ENCODE measurements around the gene GPR26. TPM values are rescaled to one million over a fixed set of nuclear protein-coding genes. Genes with fewer than 3 reads are reported as not detected.

Gene GPR26
- total and polyA plus RNA-seq, 2 donors (not counting 1 experiment from before 2014, with no cell fraction given): not detected

GRCh38 chr10:123649676-123650075 is 16.5 kb upstream of the GPR26 start:
- CTCF ChIA-PET: no interaction called here
- Mint-ChIP-seq H3K9me3 (ENCODE audit: insufficient read depth) (no peaks in the 10 kb centered on the region), H3K27me3 (peaks cover 16% of the 10 kb centered on the region), H3K4me3 (no peak overlapping the region), H3K4me1 (no peaks in the 10 kb centered on the region), H3K27ac (no peak overlapping the region)
- Histone ChIP-seq H3K4me1 (ENCODE audit: control insufficient read depth in 2 of 2, insufficient read depth in 2 of 2, low read length in 2 of 2) (no peaks in the 10 kb centered on the region), H3K27ac (ENCODE audit: low read length in 2 of 2) (no peak overlapping the region), H3K79me2 (ENCODE audit: control insufficient read depth, insufficient read depth, low read length) (no peaks in the 10 kb centered on the region), H3K27me3 (replicated peaks in 1 of 4; ENCODE audit: control extremely low read depth in 1 of 4, control insufficient read depth in 3 of 4, insufficient read depth in 4 of 4, low read length in 3 of 4) (no peaks in the 10 kb centered on the region), H3K9ac (ENCODE audit: low read length) (no peak overlapping the region), H2AFZ (ENCODE audit: insufficient read depth, low read depth, low read length, poor library complexity, severe bottlenecking) (no peak overlapping the region), H3K36me3 (replicated peaks in 1 of 2; ENCODE audit: control extremely low read depth in 1 of 2, control insufficient read depth in 1 of 2, extremely low read depth in 1 of 2, insufficient read depth in 2 of 2, low read length in 1 of 2) (no peaks in the 10 kb centered on the region), H3K4me3 (ENCODE audit: control extremely low read depth in 1 of 5, extremely low read depth in 1 of 5, insufficient read depth in 1 of 5, low read depth in 2 of 5, low read length in 4 of 5) (no peak overlapping the region), H3K9me3 (ENCODE audit: control extremely low read depth in 1 of 3, control insufficient read depth in 2 of 3, insufficient read depth in 1 of 3, low read length in 2 of 3) (no peaks in the 10 kb centered on the region), H3K4me2 (replicated peaks; ENCODE audit: low read depth, low read length, poor library complexity, severe bottlenecking) (no peak overlapping the region), H4K20me1 (ENCODE audit: control insufficient read depth, insufficient read depth, low read length, poor library complexity, severe bottlenecking) (no peaks in the 10 kb centered on the region)
- no peak for TF ChIP-seq CTCF (IDR thresholded peaks at IDR 0.05)
- no peak for DNase-seq
- ATAC-seq (ENCODE audit: low read depth): no peak
- POLR2A ChIA-PET: no interaction called here
- intact Hi-C loops (cut with micrococcal nuclease): no loop called here
- WGBS (ENCODE audit: insufficient coverage): 60% methylated on average over 2 of the region's 4 CpGs

- TF ChIP-seq EZH2 (IDR thresholded peaks at IDR 0.05; ENCODE audit: borderline replicate concordance, insufficient read depth, low read depth, low read length, poor library complexity, severe bottlenecking) (no peak), CTCF (IDR thresholded peaks at IDR 0.05) (no peak)
- H3K36me3 ChIP-seq (replicated peaks in 1 of 2; ENCODE audit: control extremely low read depth in 1 of 2, control insufficient read depth in 1 of 2, extremely low read depth in 1 of 2, insufficient read depth in 2 of 2, low read length in 1 of 2): no peaks in the 10 kb centered on the region
- intact Hi-C loops (cut with micrococcal nuclease): no loop called here
- no peaks in the 10 kb centered on the region for H3K9me3 ChIP-seq (ENCODE audit: control extremely low read depth in 1 of 3, control insufficient read depth in 2 of 3, insufficient read depth in 1 of 3, low read length in 2 of 3)
- no peak overlapping the region for H3K27ac Mint-ChIP-seq
- no peak overlapping the region for H3K27ac ChIP-seq (ENCODE audit: low read length in 2 of 2)
- no peak overlapping the region for H3K4me3 ChIP-seq (ENCODE audit: control extremely low read depth in 1 of 5, extremely low read depth in 1 of 5, insufficient read depth in 1 of 5, low read depth in 2 of 5, low read length in 4 of 5)
- 88% methylated on average over 5 of the region's 6 CpGs for WGBS (ENCODE audit: insufficient coverage)
- no peak overlapping the region for H3K4me3 Mint-ChIP-seq
- CTCF ChIA-PET: no interaction called here
- H3K9me3 Mint-ChIP-seq (ENCODE audit: insufficient read depth): no peaks in the 10 kb centered on the region
- no peak overlapping the region for H3K4me2 ChIP-seq (replicated peaks; ENCODE audit: low read depth, low read length, poor library complexity, severe bottlenecking)
- no peaks in the 10 kb centered on the region for H4K20me1 ChIP-seq (ENCODE audit: control insufficient read depth, insufficient read depth, low read length, poor library complexity, severe bottlenecking)
- H3K27me3 Mint-ChIP-seq: peaks cover 6% of the 10 kb centered on the region
- no peaks in the 10 kb centered on the region for H3K79me2 ChIP-seq (ENCODE audit: control insufficient read depth, insufficient read depth, low read length)
- ATAC-seq (ENCODE audit: low read depth) (no peak), DNase-seq (no peak)
- no peaks in the 10 kb centered on the region for H3K27me3 ChIP-seq (replicated peaks in 1 of 4; ENCODE audit: control extremely low read depth in 1 of 4, control insufficient read depth in 3 of 4, insufficient read depth in 4 of 4, low read length in 3 of 4)
- H3K4me1 Mint-ChIP-seq: no peaks in the 10 kb centered on the region
- no peak overlapping the region for H3K9ac ChIP-seq (ENCODE audit: low read length)
- H3K4me1 ChIP-seq (ENCODE audit: control insufficient read depth in 2 of 2, insufficient read depth in 2 of 2, low read length in 2 of 2): no peaks in the 10 kb centered on the region
- H2AFZ ChIP-seq (ENCODE audit: insufficient read depth, low read depth, low read length, poor library complexity, severe bottlenecking): no peak overlapping the region
- POLR2A ChIA-PET: no interaction called here
Measured at GRCh38 chr10:123651421-123652047, 14.6 kb upstream of the GPR26 start.

Measured in B cell (primary cell).